PC-3 (cell line): Measurements from ENCODE around the gene NMRK2.
"Not testable (repeated sequence)": the region's sequence is repeated elsewhere in the genome, so short reads cannot be mapped to it uniquely, and the experiment has no call there.

ENCODE experiments used
- EZH2 ChIP-seq: fragments of 300-600 bp; sonication (generic); IDR thresholded peaks from one replicate; pipeline ENCODE4 v1.6.1; 2017; ENCODE audit warnings: antibody characterized with exemption, mild to moderate bottlenecking, low read length; ENCODE audit not compliant: unreplicated experiment
- EZH2phosphoT487 ChIP-seq: fragments of 300-600 bp; sonication (generic); IDR thresholded peaks from 2 replicates; pipeline ENCODE4 v1.6.1; 2018; ENCODE audit warnings: mild to moderate bottlenecking, antibody characterized with exemption, low read length, borderline replicate concordance
- TF ChIP-seq, protein P1 (sequence below): fragments of 300-600 bp; sonication (generic); conservative IDR thresholded peaks from 2 replicates; pipeline ENCODE4 v1.5.1; 2017; ENCODE audit warnings: antibody characterized with exemption, low read depth, mild to moderate bottlenecking, low read length

DNA sequence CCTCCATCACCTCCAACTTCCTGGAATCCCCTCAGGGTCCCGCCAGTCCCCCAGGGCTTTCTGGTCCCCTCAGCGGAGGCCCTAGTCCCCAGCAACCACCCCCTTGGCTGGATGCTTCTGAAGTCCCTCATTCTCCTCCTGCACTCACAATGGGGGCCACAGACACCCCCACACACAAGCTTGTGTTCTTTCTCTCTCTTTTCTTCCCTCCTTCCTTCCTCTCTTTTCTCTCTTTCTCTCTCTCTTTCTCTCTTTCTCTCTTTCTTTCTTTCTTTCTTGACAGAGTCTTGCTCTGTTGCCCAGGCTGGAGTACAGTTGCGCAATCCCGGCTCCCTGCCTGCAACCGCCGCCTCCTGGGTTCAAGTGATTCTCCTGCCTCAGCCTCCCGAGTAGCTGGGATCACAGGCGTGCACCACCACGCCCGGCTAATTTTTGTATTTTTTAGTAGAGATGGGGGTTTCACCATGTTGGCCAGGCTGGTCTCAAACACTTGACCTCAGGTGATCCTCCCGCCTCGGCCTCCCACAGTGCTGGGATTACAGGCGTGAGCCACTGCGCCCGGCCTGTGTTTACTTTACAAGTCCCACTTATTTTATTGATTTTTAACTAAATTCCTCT lies 14.6 kb downstream of the NMRK2 start:
- TF ChIP-seq, protein P1, sequence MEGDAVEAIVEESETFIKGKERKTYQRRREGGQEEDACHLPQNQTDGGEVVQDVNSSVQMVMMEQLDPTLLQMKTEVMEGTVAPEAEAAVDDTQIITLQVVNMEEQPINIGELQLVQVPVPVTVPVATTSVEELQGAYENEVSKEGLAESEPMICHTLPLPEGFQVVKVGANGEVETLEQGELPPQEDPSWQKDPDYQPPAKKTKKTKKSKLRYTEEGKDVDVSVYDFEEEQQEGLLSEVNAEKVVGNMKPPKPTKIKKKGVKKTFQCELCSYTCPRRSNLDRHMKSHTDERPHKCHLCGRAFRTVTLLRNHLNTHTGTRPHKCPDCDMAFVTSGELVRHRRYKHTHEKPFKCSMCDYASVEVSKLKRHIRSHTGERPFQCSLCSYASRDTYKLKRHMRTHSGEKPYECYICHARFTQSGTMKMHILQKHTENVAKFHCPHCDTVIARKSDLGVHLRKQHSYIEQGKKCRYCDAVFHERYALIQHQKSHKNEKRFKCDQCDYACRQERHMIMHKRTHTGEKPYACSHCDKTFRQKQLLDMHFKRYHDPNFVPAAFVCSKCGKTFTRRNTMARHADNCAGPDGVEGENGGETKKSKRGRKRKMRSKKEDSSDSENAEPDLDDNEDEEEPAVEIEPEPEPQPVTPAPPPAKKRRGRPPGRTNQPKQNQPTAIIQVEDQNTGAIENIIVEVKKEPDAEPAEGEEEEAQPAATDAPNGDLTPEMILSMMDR = not testable (repeated sequence)
- TF ChIP-seq EZH2, EZH2phosphoT487: not testable (repeated sequence)
